Natural killer cell (primary cell): ENCODE measurements around the gene LIMK1. TPM values are rescaled to one million over a fixed set of nuclear protein-coding genes. Genes with fewer than 3 reads are reported as not detected.
A peak's percentile ranks its signal among the peaks of the same experiment; 100 is the strongest.
"Not testable (repeated sequence)": the region's sequence is repeated elsewhere in the genome, so short reads cannot be mapped to it uniquely, and the experiment has no call there.

ENCODE experiments used
- ATAC-seq, 3 donors: fragments of 150-1000 bp in 2 of 3; fragments of 200-7000 bp in 1 of 3; cut with Tn5 transposase; 1 replicate in 1 of 3; 2 replicates in 2 of 3; pipeline ENCODE4 v1.10.0; 2021; ENCODE audit warnings: mild to moderate bottlenecking in 2 of 3, moderate library complexity in 2 of 3
- DNase-seq, 2 donors: peaks; one replicate each; pipeline versions ENCODE4 v3.0.0 to v3.0.0-alpha.2; 2013 to 2021; ENCODE audit warnings: mixed read lengths in 1 of 2
- H3K27ac ChIP-seq: one replicate; pipeline ENCODE4 v1.5.1; 2013; ENCODE audit warnings: mild to moderate bottlenecking, low read length
- H3K27me3 ChIP-seq: one replicate; pipeline ENCODE4 v1.6.1; 2013; ENCODE audit warnings: low read length; ENCODE audit not compliant: control insufficient read depth, insufficient read depth
- H3K36me3 ChIP-seq: one replicate; pipeline ENCODE4 v1.6.1; 2013; ENCODE audit warnings: low read length; ENCODE audit not compliant: control insufficient read depth, insufficient read depth
- H3K4me1 ChIP-seq: one replicate; pipeline ENCODE4 v1.6.1; 2013; ENCODE audit warnings: low read length; ENCODE audit not compliant: control insufficient read depth, insufficient read depth
- H3K4me3 ChIP-seq: one replicate; pipeline ENCODE4 v1.5.1; 2013; ENCODE audit warnings: low read length
- H3K9me3 ChIP-seq: one replicate; pipeline ENCODE4 v1.6.1; 2013; ENCODE audit warnings: low read length; ENCODE audit not compliant: control insufficient read depth, insufficient read depth
- H3K27ac Mint-ChIP-seq, 2 donors: one replicate each; pipeline ENCODE4 v1.8.0; 2022; ENCODE audit warnings: mild to moderate bottlenecking in 2 of 2, mixed read lengths in 2 of 2, moderate library complexity in 1 of 2
- H3K27me3 Mint-ChIP-seq, 2 donors: one replicate each; pipeline ENCODE4 v1.8.0; 2022; ENCODE audit warnings: low read depth in 2 of 2, mixed read lengths in 2 of 2
- H3K36me3 Mint-ChIP-seq: one replicate; pipeline ENCODE4 v1.8.0; 2022; ENCODE audit warnings: mixed read lengths
- H3K4me1 Mint-ChIP-seq, 2 donors: one replicate each; pipeline ENCODE4 v1.8.0; 2022; ENCODE audit warnings: mixed read lengths in 2 of 2
- H3K4me3 Mint-ChIP-seq: one replicate; pipeline ENCODE4 v1.8.0; 2022; ENCODE audit warnings: mild to moderate bottlenecking, moderate library complexity, mixed read lengths
- H3K9me3 Mint-ChIP-seq, 2 donors: one replicate each; pipeline ENCODE4 v1.8.0; 2022; ENCODE audit warnings: mixed read lengths in 2 of 2
- WGBS: methylation state at CpG from one replicate; pipeline ENCODE4 v1.1.7; 2013; ENCODE audit warnings: missing lambda C conversion rate; ENCODE audit not compliant: insufficient coverage; 5-methylcytosine and 5-hydroxymethylcytosine counted together
- intact Hi-C: fragments of 100-400 bp; cut with micrococcal nuclease; formaldehyde crosslinking; loops from one replicate; pipeline ENCODE4 v1.14.2; 2022
- total RNA-seq, 4 donors: library from RNA; stranded (reverse); fragments of 120-200 nt in 1 of 4; gene quantifications; one replicate each; pipeline versions ENCODE4 v1.2.3 to v1.2.4, GENCODE V29; 2013 to 2022
- TF ChIP-seq, protein P1 (sequence below): fragments of 200-600 bp; IDR thresholded peaks from one replicate; pipeline ENCODE4 v1.8.0; 2022; ENCODE audit warnings: antibody characterized with exemption

Gene LIMK1
- total RNA-seq, 3 donors from 2014 or later (not counting 1 experiment from before 2014, with no cell fraction given), result 54.0 to 66.0 (median 55.0) TPM

DNA sequence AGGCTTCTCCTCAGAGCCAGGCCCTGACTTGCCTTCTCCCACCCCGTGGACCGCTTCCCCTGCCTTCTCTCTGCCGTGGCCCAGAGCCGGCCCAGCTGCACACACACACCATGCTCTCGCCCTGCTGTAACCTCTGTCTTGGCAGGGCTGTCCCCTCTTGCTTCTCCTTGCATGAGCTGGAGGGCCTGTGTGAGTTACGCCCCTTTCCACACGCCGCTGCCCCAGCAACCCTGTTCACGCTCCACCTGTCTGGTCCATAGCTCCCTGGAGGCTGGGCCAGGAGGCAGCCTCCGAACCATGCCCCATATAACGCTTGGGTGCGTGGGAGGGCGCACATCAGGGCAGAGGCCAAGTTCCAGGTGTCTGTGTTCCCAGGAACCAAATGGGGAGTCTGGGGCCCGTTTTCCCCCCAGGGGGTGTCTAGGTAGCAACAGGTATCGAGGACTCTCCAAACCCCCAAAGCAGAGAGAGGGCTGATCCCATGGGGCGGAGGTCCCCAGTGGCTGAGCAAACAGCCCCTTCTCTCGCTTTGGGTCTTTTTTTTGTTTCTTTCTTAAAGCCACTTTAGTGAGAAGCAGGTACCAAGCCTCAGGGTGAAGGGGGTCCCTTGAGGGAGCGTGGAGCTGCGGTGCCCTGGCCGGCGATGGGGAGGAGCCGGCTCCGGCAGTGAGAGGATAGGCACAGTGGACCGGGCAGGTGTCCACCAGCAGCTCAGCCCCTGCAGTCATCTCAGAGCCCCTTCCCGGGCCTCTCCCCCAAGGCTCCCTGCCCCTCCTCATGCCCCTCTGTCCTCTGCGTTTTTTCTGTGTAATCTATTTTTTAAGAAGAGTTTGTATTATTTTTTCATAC, 38.0 kb downstream of the LIMK1 start:
- no peaks in the 10 kb centered on the region for H3K27me3 Mint-ChIP-seq
- H3K4me3 Mint-ChIP-seq, result no peak overlapping the region
- DNase-seq (no peak), ATAC-seq (no peak)
- H3K9me3 Mint-ChIP-seq, result no peaks in the 10 kb centered on the region
- H3K4me1 Mint-ChIP-seq, result no peaks in the 10 kb centered on the region
- WGBS, result 90% methylated on average over 25 of the region's 26 CpGs
- TF ChIP-seq, protein P1, sequence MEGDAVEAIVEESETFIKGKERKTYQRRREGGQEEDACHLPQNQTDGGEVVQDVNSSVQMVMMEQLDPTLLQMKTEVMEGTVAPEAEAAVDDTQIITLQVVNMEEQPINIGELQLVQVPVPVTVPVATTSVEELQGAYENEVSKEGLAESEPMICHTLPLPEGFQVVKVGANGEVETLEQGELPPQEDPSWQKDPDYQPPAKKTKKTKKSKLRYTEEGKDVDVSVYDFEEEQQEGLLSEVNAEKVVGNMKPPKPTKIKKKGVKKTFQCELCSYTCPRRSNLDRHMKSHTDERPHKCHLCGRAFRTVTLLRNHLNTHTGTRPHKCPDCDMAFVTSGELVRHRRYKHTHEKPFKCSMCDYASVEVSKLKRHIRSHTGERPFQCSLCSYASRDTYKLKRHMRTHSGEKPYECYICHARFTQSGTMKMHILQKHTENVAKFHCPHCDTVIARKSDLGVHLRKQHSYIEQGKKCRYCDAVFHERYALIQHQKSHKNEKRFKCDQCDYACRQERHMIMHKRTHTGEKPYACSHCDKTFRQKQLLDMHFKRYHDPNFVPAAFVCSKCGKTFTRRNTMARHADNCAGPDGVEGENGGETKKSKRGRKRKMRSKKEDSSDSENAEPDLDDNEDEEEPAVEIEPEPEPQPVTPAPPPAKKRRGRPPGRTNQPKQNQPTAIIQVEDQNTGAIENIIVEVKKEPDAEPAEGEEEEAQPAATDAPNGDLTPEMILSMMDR, result no peak
- intact Hi-C loops, result no loop called here
- peak overlapping the region in 1 of 2 donors; percentile 40 for H3K27ac Mint-ChIP-seq
- H3K4me1 ChIP-seq, result no peaks in the 10 kb centered on the region
- H3K9me3 ChIP-seq, result no peaks in the 10 kb centered on the region
- H3K36me3 ChIP-seq, result peaks cover 37% of the 10 kb centered on the region
- no peak overlapping the region for H3K27ac ChIP-seq
- no peaks in the 10 kb centered on the region for H3K27me3 ChIP-seq
- H3K36me3 Mint-ChIP-seq, result peaks cover 7% of the 10 kb centered on the region
- H3K4me3 ChIP-seq, result no peak overlapping the region

DNA sequence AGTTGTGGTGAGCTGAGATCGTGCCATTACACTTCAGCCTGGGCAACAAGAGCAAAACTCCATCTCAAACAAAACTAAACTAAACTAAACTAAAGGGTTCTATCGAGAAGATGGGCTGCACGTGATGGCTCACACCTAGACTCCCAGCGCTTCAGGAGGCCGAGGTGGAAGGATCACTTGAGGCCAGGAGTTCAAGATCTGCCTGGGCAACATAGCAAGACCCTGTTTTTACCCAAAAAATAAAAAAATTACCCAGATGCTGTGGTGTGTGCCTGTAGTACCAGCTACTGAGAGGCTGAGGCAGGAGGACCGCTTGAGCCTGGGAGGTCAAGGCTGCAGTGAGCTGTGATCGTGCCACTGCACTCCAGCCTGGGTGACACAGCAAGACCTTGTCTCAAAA, 40.3 kb downstream of the LIMK1 start:
- intact Hi-C loops, H3K36me3 Mint-ChIP-seq, H3K27me3 ChIP-seq, H3K9me3 ChIP-seq, H3K27ac ChIP-seq, H3K4me3 Mint-ChIP-seq, H3K27me3 Mint-ChIP-seq, ATAC-seq, H3K4me1 Mint-ChIP-seq, H3K4me3 ChIP-seq, H3K4me1 ChIP-seq, H3K9me3 Mint-ChIP-seq, DNase-seq, H3K27ac Mint-ChIP-seq: not testable (repeated sequence)
- WGBS, result 94% methylated on average over 7 of the region's 7 CpGs
- H3K36me3 ChIP-seq, result peaks cover 29% of the 10 kb centered on the region

DNA sequence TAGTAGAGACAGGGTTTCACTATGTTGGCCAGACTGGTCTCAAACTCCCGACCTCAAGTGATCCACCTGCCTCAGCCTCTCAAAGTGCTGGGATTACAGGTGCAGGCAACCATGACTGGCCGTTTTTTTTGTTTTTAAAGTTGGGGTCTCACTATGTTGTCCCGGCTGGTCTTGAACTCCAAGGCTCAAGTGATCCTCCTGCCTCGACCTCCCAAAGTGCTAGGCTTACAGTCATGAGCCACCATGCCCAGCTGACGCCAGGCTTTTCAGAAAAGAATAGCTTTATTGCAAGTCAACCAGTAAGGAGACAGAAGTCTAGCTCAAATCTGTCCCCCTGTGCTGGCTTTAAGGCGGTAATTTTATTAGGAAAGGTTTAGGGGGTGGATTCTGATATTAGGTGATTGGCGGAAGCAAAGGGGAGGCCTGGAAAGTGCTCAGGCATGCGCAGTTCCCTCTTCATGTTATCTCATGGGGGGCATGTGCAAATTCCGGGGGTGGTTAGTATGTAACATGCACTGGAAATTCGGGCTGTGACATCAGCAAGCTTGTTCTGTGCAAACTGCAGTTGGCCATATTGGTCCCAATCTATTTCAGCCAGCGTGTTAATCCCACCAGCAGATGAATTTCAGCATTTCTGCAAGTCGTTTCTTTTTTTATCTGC, 42.7 kb downstream of the LIMK1 start:
- H3K9me3 ChIP-seq, result no peaks in the 10 kb centered on the region

DNA sequence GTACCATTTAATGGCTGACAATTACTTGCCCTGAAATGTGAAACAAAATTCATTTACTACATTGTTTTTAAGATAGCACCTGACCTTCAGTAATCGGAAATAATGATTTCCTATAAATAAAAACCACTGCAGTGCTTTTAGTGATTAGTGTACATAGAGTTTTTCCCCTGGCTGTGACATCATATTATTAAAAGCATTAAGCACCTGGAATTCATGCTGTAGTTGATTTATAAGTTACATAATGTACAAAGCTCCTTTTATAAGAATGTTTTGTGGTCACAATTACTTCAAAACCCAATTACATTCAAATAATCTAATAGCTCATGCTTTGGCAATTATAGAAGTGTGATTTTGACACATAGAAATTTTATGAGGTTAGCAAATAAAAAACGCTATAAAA, 46.3 kb downstream of the LIMK1 start:
- H3K4me1 Mint-ChIP-seq, result no peaks in the 10 kb centered on the region
- Histone ChIP-seq H3K27ac (no peak overlapping the region), H3K4me3 (no peak overlapping the region), H3K9me3 (no peaks in the 10 kb centered on the region), H3K4me1 (no peaks in the 10 kb centered on the region), H3K27me3 (no peaks in the 10 kb centered on the region), H3K36me3 (no peaks in the 10 kb centered on the region)
- no peaks in the 10 kb centered on the region for H3K36me3 Mint-ChIP-seq
- WGBS, result no CpG with 5 or more reads among the region's 2 CpGs
- TF ChIP-seq, protein P1, result no peak
- intact Hi-C loops, result no loop called here
- no peaks in the 10 kb centered on the region for H3K9me3 Mint-ChIP-seq
- H3K27me3 Mint-ChIP-seq, result no peaks in the 10 kb centered on the region
- DNase-seq (no peak), ATAC-seq (no peak)
- H3K27ac Mint-ChIP-seq, result no peak overlapping the region
- H3K4me3 Mint-ChIP-seq, result no peak overlapping the region

More for the DNA sequence above, 42.7 kb downstream of the LIMK1 start:
- peaks cover 11% of the 10 kb centered on the region for H3K36me3 ChIP-seq
- 84% methylated on average over 12 of the region's 12 CpGs for WGBS
- intact Hi-C loops, result no loop called here
- H3K27ac ChIP-seq, result no peak overlapping the region
- H3K9me3 Mint-ChIP-seq, result no peaks in the 10 kb centered on the region
- no peak overlapping the region for H3K4me3 ChIP-seq
- no peaks in the 10 kb centered on the region for H3K27me3 Mint-ChIP-seq
- H3K27me3 ChIP-seq, result no peaks in the 10 kb centered on the region
- no peak for ATAC-seq
- H3K4me1 Mint-ChIP-seq, result no peaks in the 10 kb centered on the region
- H3K4me3 Mint-ChIP-seq, result no peak overlapping the region
- no peak for DNase-seq
- no peaks in the 10 kb centered on the region for H3K4me1 ChIP-seq
- no peak overlapping the region for H3K27ac Mint-ChIP-seq
- H3K36me3 Mint-ChIP-seq, result peaks cover 4% of the 10 kb centered on the region
- TF ChIP-seq, protein P1, result no peak
